Activated T-cell treated with anti-CD3 and anti-CD28 coated beads, Interleukin-2, amount 50 U/mL, for 72 hours (primary cell): ENCODE measurements around the gene ZFP36L2. TPM values are rescaled to one million over a fixed set of nuclear protein-coding genes. Genes with fewer than 3 reads are reported as not detected.

Source experiments
- ATAC-seq, 2 donors: fragments of 150-1000 bp; cut with Tn5 transposase; replicated peaks in 1 of 2; 2 replicates each; pipeline ENCODE4 v1.10.0; 2021; ENCODE audit warnings: moderate library complexity in 2 of 2, mild to moderate bottlenecking in 1 of 2
- DNase-seq, 2 donors: peaks; one replicate each; pipeline ENCODE4 v3.0.0; 2021 to 2022; ENCODE audit warnings: mixed read lengths in 1 of 2
- H3K27ac Mint-ChIP-seq: one replicate; pipeline ENCODE4 v1.8.0; 2022; ENCODE audit warnings: mild to moderate bottlenecking, moderate library complexity, mixed read lengths
- H3K27me3 Mint-ChIP-seq: one replicate; pipeline ENCODE4 v1.8.0; 2022; ENCODE audit warnings: low read depth, mixed read lengths
- H3K36me3 Mint-ChIP-seq, 2 donors: one replicate each; pipeline ENCODE4 v1.8.0; 2022; ENCODE audit warnings: mixed read lengths in 2 of 2, mild to moderate bottlenecking in 1 of 2; ENCODE audit not compliant: insufficient read depth in 2 of 2
- H3K4me1 Mint-ChIP-seq: one replicate; pipeline ENCODE4 v1.8.0; 2022; ENCODE audit warnings: low read depth, mixed read lengths
- H3K4me3 Mint-ChIP-seq, 2 donors: one replicate each; pipeline ENCODE4 v1.8.0; 2022; ENCODE audit warnings: mild to moderate bottlenecking in 2 of 2, mixed read lengths in 2 of 2, moderate library complexity in 2 of 2
- H3K9me3 Mint-ChIP-seq, 2 donors: one replicate each; pipeline ENCODE4 v1.8.0; 2022; ENCODE audit warnings: mixed read lengths in 2 of 2
- total RNA-seq, 2 donors: library from RNA; stranded (reverse); gene quantifications; one replicate each; pipeline ENCODE4 v1.2.3, GENCODE V29; 2022

The ZFP36L2 gene
- total RNA-seq, 2 donors from 2014 or later, result 70.8 to 86.4 TPM

DNA sequence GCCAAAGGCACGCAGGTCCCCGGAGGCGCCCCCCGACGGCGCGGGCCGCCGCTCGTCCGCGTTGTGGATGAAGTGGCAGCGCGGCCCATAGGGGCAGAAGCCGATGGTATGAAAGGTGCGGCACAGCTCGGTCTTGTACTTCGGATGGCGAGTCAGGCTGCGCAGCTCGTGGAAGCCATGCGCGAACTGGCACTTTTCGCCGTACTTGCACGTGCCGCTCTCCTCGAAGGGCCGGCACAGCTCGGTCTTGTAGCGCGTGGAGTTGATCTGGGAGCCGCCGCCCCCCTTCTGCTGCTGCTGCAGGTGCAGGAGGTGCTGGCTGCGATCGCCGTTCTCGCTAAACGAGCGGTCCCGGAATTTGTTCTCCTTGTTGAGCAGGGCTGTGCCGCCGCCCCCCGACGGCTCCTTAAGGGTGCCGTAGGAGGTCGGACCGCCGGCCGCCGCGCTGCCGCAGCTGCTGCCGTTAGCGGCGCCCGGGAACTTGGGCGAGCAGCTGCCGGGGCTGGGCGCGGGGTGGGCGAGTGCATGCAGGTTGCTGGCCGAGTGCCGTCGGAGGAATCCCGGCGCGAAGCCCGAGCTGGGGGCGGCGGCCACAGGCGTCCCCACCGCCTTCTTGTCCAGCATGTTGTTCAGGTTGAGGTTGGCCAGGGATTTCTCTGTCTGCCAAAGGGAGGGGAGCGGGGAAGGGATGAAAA is 1.2 kb downstream of the ZFP36L2 start:
- H3K27me3 Mint-ChIP-seq, result no peaks in the 10 kb centered on the region
- peak; percentile 2 to 22 for ATAC-seq
- H3K4me3 Mint-ChIP-seq, result peak overlapping the region; percentile 96
- DNase-seq, result peak; percentile 74 to 83
- H3K9me3 Mint-ChIP-seq, result no peaks in the 10 kb centered on the region
- H3K27ac Mint-ChIP-seq, result peak overlapping the region; percentile 61
- H3K36me3 Mint-ChIP-seq, result peaks cover 18 to 29% of the 10 kb centered on the region in 2 donors
- H3K4me1 Mint-ChIP-seq, result peaks cover 52% of the 10 kb centered on the region

DNA sequence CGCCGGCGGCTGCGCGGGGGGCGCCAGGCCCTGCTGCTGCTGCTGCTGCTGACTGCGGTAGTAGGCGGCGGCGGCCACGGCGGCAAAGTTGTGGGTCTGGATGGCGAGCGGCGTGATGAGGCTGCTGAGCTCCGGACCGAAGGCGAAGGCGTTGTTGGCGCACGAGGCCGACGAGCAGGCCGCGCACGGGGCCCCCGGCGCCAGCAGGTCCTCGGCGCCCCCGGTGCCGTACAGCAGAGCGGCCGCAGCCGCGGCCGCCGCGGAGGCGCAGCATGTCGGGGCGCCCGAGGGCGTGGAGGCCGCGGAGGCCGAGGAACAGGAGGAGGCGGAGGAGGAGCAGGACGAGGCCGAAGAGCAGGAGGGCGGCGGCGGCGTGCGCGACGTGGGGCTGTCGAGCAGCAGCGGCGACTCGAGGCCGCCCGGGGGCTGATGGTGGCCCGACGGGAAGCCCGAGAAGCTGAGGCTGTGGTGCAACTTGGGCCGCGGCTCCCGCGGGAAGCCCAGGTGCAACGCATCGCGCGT is 1.8 kb downstream of the ZFP36L2 start:
- Mint-ChIP-seq H3K36me3 (peaks cover 18 to 29% of the 10 kb centered on the region in 2 donors), H3K9me3 (no peaks in the 10 kb centered on the region)

DNA sequence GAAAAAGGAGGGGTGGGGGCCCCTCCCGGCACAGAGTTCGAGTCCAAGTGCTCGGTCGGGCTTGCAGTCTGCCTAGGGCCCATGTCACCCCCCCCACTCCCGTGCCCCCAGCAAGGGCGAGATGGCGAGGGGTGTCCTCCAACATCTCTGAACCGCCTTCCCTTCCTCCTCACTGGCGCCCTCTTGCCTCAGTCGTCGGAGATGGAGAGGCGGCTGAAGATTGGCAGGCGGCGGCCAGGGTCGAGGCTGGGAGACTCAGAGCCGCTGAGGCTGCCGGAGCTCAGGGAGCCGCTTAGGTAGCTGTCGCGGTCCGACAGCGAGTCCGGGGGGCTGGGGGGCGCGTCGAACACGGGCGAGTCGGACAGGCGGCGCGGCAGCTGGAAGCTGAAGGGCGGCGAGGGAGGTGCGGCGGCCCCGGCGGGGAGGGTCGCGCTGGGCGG is 2.3 kb downstream of the ZFP36L2 start:
- peaks cover 54% of the 10 kb centered on the region for H3K4me1 Mint-ChIP-seq
- H3K4me3 Mint-ChIP-seq, result peak overlapping the region; percentile 96
- H3K27me3 Mint-ChIP-seq, result no peaks in the 10 kb centered on the region
- peak overlapping the region; percentile 98 for H3K27ac Mint-ChIP-seq
- no peaks in the 10 kb centered on the region for H3K9me3 Mint-ChIP-seq
- DNase-seq (peak; percentile 84 to 90), ATAC-seq (peak; percentile 4 to 8)
- H3K36me3 Mint-ChIP-seq, result peaks cover 19 to 27% of the 10 kb centered on the region in 2 donors

More for the DNA sequence above, 1.8 kb downstream of the ZFP36L2 start:
- DNase-seq (peak; percentile 66 to 73), ATAC-seq (peak in 1 of 2 donors; percentile 0)
- Mint-ChIP-seq H3K4me3 (peak overlapping the region; percentile 96), H3K27ac (no peak overlapping the region), H3K4me1 (peaks cover 54% of the 10 kb centered on the region), H3K27me3 (no peaks in the 10 kb centered on the region)

DNA sequence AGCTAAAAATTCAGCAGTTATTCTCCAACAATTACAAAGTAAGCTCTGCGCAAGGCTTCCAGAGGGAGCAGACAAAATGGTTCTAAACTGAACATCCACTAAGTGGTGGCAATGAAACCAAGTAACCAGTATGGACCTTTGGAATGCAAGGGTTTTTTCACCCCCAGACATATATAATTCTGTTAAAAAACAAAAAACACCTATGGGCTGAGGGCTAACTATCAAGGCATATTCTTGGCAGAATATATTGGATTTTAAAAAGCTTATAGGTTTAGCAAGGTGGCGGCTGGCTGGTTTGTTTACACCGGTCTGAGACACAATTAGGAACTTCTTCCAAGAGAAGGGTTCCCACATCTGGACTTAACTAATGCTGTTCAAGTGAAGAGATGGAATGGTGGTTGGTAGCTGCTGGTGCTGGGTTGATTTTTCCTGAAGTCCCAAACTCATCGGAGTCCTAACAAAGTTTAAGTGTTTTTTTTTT is 2.8 kb downstream of the ZFP36L2 start:
- Mint-ChIP-seq H3K27me3 (no peaks in the 10 kb centered on the region), H3K27ac (peak overlapping the region; percentile 98)

DNA sequence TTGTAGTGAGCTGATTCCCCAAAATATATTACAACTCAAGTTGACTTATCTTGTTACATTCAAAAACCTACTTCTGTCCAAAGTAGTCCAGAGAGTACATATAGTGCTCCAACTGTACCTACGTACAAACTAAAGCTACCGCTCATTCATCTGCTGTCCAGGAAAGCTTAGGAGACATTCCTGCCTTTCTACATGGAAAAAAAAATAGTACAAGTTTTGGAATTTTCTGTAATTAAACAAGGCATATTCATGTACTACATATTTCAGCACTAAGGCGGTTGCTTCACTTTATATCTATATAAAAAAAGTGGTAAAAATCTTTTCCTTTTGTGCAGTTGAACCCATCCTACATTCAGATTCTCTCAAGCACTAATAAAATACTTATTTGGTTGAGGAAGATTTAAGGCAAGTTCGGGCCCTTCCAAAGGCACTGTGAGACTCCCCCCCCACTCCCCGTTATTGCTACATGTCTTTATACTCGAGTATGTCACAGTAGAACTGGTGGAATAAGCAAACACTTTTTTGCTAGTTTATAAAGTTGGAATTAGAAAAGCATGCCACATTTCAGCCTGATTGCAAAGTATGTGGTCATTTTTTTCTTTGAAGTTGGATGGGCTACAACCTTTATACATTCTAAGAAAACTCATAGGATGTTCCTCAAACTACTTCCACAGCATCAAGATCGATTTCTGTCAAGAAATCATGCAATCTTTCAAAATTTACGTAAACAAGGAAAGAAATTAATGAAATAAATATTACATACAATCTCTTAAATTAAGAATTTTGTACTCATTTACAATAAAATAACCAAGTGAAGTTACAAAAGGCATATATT is 3.7 kb downstream of the ZFP36L2 start:
- DNase-seq (no peak), ATAC-seq (no peak)
- peak overlapping the region; percentile 95 for H3K27ac Mint-ChIP-seq
- peak overlapping the region; percentile 77 to 96 for H3K4me3 Mint-ChIP-seq
- H3K4me1 Mint-ChIP-seq, result peaks cover 54% of the 10 kb centered on the region
- no peaks in the 10 kb centered on the region for H3K9me3 Mint-ChIP-seq
- peaks cover 21 to 27% of the 10 kb centered on the region in 2 donors for H3K36me3 Mint-ChIP-seq
- H3K27me3 Mint-ChIP-seq, result no peaks in the 10 kb centered on the region

More for the DNA sequence above, 2.8 kb downstream of the ZFP36L2 start:
- ATAC-seq (no peak), DNase-seq (no peak)
- Mint-ChIP-seq H3K9me3 (no peaks in the 10 kb centered on the region), H3K36me3 (peaks cover 21 to 27% of the 10 kb centered on the region in 2 donors), H3K4me1 (peaks cover 54% of the 10 kb centered on the region), H3K4me3 (peak overlapping the region; percentile 96)

DNA sequence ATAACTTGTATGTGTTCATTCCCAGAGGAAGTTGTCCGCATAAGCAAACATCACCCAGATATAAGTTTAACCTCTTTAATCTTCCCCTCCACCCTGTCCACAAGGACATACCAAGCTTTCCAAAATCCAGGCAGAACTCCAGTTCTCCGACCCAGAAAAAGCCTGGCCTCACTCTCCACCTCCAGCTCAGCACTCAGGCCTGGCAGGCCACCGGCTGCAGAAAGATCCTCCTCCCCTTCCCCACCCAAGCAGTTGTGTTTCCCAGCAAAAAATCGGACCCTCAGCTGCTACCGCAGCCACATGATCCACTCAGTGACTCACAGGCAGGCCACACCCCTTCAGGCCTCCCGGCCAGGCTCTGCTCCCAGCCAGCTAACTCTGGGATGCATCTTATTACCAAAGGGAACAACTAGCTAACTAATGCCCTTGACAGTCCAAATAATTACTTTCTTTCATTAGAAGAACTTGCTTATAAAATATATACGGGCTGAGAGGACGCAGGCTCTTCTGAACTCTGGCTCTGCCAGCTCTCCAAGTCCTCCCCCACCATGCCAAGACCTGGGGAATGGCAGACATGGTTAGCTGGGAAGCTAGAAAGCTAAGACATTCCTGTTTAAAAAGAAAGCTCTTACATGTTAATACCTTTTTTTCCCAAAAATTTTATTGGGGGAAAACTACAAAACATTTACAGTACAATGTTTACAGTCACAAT is 4.5 kb downstream of the ZFP36L2 start:
- no peak for ATAC-seq
- DNase-seq, result peak; percentile 72 to 74
- Mint-ChIP-seq H3K4me3 (peak overlapping the region; percentile 77 to 96), H3K36me3 (peaks cover 21 to 27% of the 10 kb centered on the region in 2 donors), H3K9me3 (no peaks in the 10 kb centered on the region), H3K27me3 (no peaks in the 10 kb centered on the region), H3K4me1 (peaks cover 55% of the 10 kb centered on the region), H3K27ac (peak overlapping the region; percentile 95)

- Mint-ChIP-seq H3K27ac (peak overlapping the region; percentile 95), H3K27me3 (no peaks in the 10 kb centered on the region), H3K36me3 (peaks cover 21 to 27% of the 10 kb centered on the region in 2 donors), H3K9me3 (no peaks in the 10 kb centered on the region), H3K4me3 (peak overlapping the region; percentile 77 to 96), H3K4me1 (peaks cover 55% of the 10 kb centered on the region)
- DNase-seq (peak in 1 of 2 donors; percentile 50), ATAC-seq (no peak)
Measured at GRCh38 chr2:43221124-43221762, 5.2 kb downstream of the ZFP36L2 start.

GRCh38 chr2:43220760-43221123 is 5.7 kb downstream of the ZFP36L2 start:
- H3K27ac Mint-ChIP-seq, result peak overlapping the region; percentile 95
- peaks cover 55% of the 10 kb centered on the region for H3K4me1 Mint-ChIP-seq

DNA sequence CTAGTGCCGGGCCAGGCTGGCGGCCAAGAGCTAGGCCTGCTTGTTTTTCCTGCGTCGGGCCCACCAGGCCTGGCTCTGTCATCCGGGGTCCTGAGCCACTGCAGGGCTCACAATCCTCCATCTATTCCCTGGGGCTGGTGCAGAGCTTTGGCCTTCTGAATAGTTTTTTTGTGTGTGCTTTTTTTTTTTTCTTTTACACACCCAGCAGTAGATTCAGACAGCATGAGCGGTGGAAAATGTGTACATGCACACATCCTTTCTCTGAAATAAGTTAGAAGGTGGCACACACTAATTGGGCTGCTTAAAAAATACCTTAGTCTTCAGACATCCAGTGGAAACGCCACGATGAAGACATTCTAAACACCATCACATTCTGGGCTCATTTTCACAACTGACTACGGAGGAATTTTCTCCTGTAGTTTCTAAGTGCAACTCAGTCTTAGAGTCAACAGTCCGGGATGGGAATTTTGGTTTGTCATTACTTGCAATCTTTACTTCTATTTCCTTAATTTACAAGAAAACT is 6.1 kb downstream of the ZFP36L2 start:
- Mint-ChIP-seq H3K27ac (peak overlapping the region; percentile 95), H3K27me3 (no peaks in the 10 kb centered on the region), H3K9me3 (no peaks in the 10 kb centered on the region), H3K36me3 (peaks cover 19 to 27% of the 10 kb centered on the region in 2 donors), H3K4me3 (peak overlapping the region; percentile 77 to 96), H3K4me1 (peaks cover 55% of the 10 kb centered on the region)
- no peak for DNase-seq
- no peak for ATAC-seq

More at GRCh38 chr2:43220760-43221123, 5.7 kb downstream of the ZFP36L2 start:
- ATAC-seq, result no peak
- no peaks in the 10 kb centered on the region for H3K9me3 Mint-ChIP-seq
- H3K4me3 Mint-ChIP-seq, result peak overlapping the region; percentile 77 to 96
- DNase-seq, result no peak
- H3K27me3 Mint-ChIP-seq, result no peaks in the 10 kb centered on the region
- H3K36me3 Mint-ChIP-seq, result peaks cover 20 to 27% of the 10 kb centered on the region in 2 donors

DNA sequence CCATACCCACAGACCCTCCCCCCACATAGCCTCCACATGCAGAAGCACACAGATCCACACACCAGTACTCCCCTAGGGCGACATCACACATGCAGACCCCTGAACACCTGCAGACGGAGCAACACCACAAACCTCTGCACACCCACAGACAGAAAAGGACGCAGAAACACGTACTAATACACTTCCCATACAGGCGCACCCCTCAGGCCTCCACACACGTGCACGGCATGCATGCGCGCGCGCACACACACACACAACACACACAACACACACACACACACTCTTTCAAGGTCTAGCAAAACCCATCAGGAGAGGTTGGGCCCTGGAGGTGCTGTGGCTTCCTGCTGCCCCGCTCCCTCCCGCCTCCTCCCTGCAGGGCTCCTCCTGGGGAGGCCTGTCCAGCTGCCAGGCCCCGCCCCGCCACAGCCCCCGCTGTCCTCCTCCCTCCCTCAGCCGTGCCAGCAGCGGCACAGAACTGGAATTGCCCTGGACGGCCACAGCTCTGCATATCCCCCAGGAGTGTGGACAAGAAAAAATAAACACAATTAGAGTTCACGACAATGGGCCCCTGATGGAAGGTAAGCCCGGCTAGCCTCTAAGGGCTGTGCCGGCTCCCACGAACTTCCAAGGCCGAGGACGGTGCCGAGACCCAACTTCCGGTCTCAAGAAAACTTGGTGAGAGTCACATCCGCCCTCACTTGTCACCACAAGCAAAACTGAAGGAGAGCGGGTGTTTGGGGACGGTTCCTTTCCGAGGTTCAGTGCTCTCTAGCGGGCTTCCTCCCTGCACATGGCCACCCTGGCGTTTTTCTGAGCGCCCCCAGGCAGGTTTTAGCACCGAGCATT is 6.8 kb downstream of the ZFP36L2 start:
- Mint-ChIP-seq H3K27ac (peak overlapping the region; percentile 95), H3K9me3 (no peaks in the 10 kb centered on the region), H3K4me3 (peak overlapping the region; percentile 77 to 96), H3K27me3 (no peaks in the 10 kb centered on the region), H3K4me1 (peaks cover 55% of the 10 kb centered on the region), H3K36me3 (peaks cover 17 to 27% of the 10 kb centered on the region in 2 donors)
- ATAC-seq (peak; percentile 61 to 65), DNase-seq (peak; percentile 81 to 84)

GRCh38 chr2:43218702-43219382 is 7.6 kb downstream of the ZFP36L2 start:
- peaks cover 60% of the 10 kb centered on the region for H3K4me1 Mint-ChIP-seq

More at GRCh38 chr2:43218702-43219382, 7.6 kb downstream of the ZFP36L2 start:
- peak overlapping the region; percentile 77 to 96 for H3K4me3 Mint-ChIP-seq
- H3K27me3 Mint-ChIP-seq, result no peaks in the 10 kb centered on the region
- ATAC-seq (peak; percentile 37 to 40), DNase-seq (peak; percentile 63 to 69)
- H3K9me3 Mint-ChIP-seq, result no peaks in the 10 kb centered on the region
- peaks cover 13 to 23% of the 10 kb centered on the region in 2 donors for H3K36me3 Mint-ChIP-seq
- peak overlapping the region; percentile 69 for H3K27ac Mint-ChIP-seq
